SU-DHL-6 (cell line): Measurements from ENCODE around the gene GRM1.

Source experiments
- H2AFZ ChIP-seq: fragments of 200-600 bp; sonication (generic); 2 replicates; pipeline ENCODE4 v1.6.1; 2014; ENCODE audit warnings: low read depth, mild to moderate bottlenecking, moderate library complexity, mixed read lengths, antibody characterized with exemption, low read length; ENCODE audit not compliant: severe bottlenecking
- H3F3A ChIP-seq: fragments of 200-600 bp; shearing (Covaris generic); 2 replicates; pipeline ENCODE4 v1.6.0; 2016; ENCODE audit warnings: antibody characterized with exemption, mild to moderate bottlenecking; ENCODE audit not compliant: insufficient read depth
- H3K27ac ChIP-seq: fragments of 200-600 bp; sonication (generic); 2 replicates; pipeline ENCODE4 v1.5.1; 2016; ENCODE audit warnings: low read depth, mild to moderate bottlenecking, low read length, moderate library complexity, mixed read lengths
- H3K27me3 ChIP-seq: fragments of 200-600 bp; sonication (generic), shearing (Covaris generic); 2 replicates; pipeline ENCODE4 v1.6.0; 2014; ENCODE audit warnings: mild to moderate bottlenecking, low read length
- H3K36me3 ChIP-seq: fragments of 200-600 bp; sonication (generic); 2 replicates; pipeline ENCODE4 v1.6.1; 2014; ENCODE audit warnings: mild to moderate bottlenecking, low read length, mixed read lengths
- H3K4me2 ChIP-seq: fragments of 300-600, 200-600 bp; shearing (Covaris generic), sonication (generic); 2 replicates; pipeline ENCODE4 v1.6.0; 2014; ENCODE audit warnings: low read length, low read depth, mild to moderate bottlenecking; ENCODE audit not compliant: poor library complexity, severe bottlenecking
- H3K4me3 ChIP-seq: fragments of 200-600 bp; sonication (generic); 2 replicates; pipeline ENCODE4 v1.5.1; 2014; ENCODE audit warnings: antibody characterized with exemption, low read length, mild to moderate bottlenecking, mixed read lengths; ENCODE audit not compliant: insufficient read depth, poor library complexity, severe bottlenecking
- H3K79me2 ChIP-seq: fragments of 200-600 bp; sonication (generic); 2 replicates; pipeline ENCODE4 v1.6.1; 2014; ENCODE audit warnings: mild to moderate bottlenecking, low read length, moderate library complexity; ENCODE audit not compliant: insufficient read depth
- H3K9ac ChIP-seq: fragments of 200-600 bp; sonication (generic); 2 replicates; pipeline ENCODE4 v1.7.0; 2014; ENCODE audit warnings: mild to moderate bottlenecking, low read length
- H3K9me2 ChIP-seq: fragments of 200-600 bp; sonication (generic); replicated peaks from 2 replicates; pipeline ENCODE4 v1.6.1; 2014; ENCODE audit warnings: low read length; ENCODE audit not compliant: insufficient read depth
- H3K9me3 ChIP-seq: fragments of 200-600 bp; sonication (generic); 2 replicates; pipeline ENCODE4 v1.6.1; 2014; ENCODE audit warnings: low read length, mixed read lengths; ENCODE audit not compliant: insufficient read depth
- H4K20me1 ChIP-seq: fragments of 200-600 bp; sonication (generic); 2 replicates; pipeline ENCODE4 v1.6.1; 2014; ENCODE audit warnings: low read depth, mild to moderate bottlenecking, antibody characterized with exemption, low read length, moderate library complexity, mixed read lengths
- CTCF ChIP-seq: fragments of 200-600 bp; sonication (generic); IDR thresholded peaks from one replicate; pipeline ENCODE4 v1.5.1; 2017; ENCODE audit warnings: antibody characterized with exemption, mild to moderate bottlenecking, low read length, moderate library complexity; ENCODE audit not compliant: insufficient read depth, poor library complexity, severe bottlenecking
- EZH2phosphoT487 ChIP-seq: fragments of 200-600 bp; sonication (generic), shearing (Covaris generic); conservative IDR thresholded peaks from 2 replicates; pipeline ENCODE4 v1.6.1; 2018; ENCODE audit warnings: mild to moderate bottlenecking, antibody characterized with exemption, low read length, moderate library complexity, mixed read lengths

The GRM1 gene

GRCh38 chr6:146246028-146246427 is 217.2 kb downstream of the GRM1 start:
- Histone ChIP-seq H4K20me1 (no peaks in the 10 kb centered on the region), H3K9me3 (no peaks in the 10 kb centered on the region), H3K4me3 (no peak overlapping the region), H3K27me3 (no peaks in the 10 kb centered on the region), H2AFZ (no peak overlapping the region), H3K9ac (no peak overlapping the region), H3F3A (no peaks in the 10 kb centered on the region), H3K79me2 (no peaks in the 10 kb centered on the region), H3K27ac (no peak overlapping the region), H3K4me2 (no peak overlapping the region), H3K9me2 (no peaks in the 10 kb centered on the region), H3K36me3 (no peaks in the 10 kb centered on the region)
- TF ChIP-seq CTCF = no peak
- no peak for TF ChIP-seq EZH2phosphoT487

- no peaks in the 10 kb centered on the region for H4K20me1 ChIP-seq
- H3K79me2 ChIP-seq = no peaks in the 10 kb centered on the region
- no peak overlapping the region for H2AFZ ChIP-seq
- H3K9me3 ChIP-seq = no peaks in the 10 kb centered on the region
- H3K4me3 ChIP-seq = no peak overlapping the region
- no peaks in the 10 kb centered on the region for H3K36me3 ChIP-seq
- H3K9me2 ChIP-seq = no peaks in the 10 kb centered on the region
- TF ChIP-seq CTCF (no peak), EZH2phosphoT487 (no peak)
- no peak overlapping the region for H3K9ac ChIP-seq
- no peaks in the 10 kb centered on the region for H3K27me3 ChIP-seq
- H3K27ac ChIP-seq = no peak overlapping the region
- H3F3A ChIP-seq = no peaks in the 10 kb centered on the region
- H3K4me2 ChIP-seq = no peak overlapping the region
These were observed 224.8 kb downstream of the GRM1 start for GRCh38 chr6:146253691-146254090.

- Histone ChIP-seq H3K36me3 (no peaks in the 10 kb centered on the region), H3K9me2 (no peaks in the 10 kb centered on the region)
- no peak for TF ChIP-seq CTCF
- no peak for TF ChIP-seq EZH2phosphoT487
These were observed 229.3 kb downstream of the GRM1 start for GRCh38 chr6:146258206-146258605.

More at GRCh38 chr6:146258206-146258605, 229.3 kb downstream of the GRM1 start:
- no peaks in the 10 kb centered on the region for H4K20me1 ChIP-seq
- H3F3A ChIP-seq = no peaks in the 10 kb centered on the region
- H3K9ac ChIP-seq = no peak overlapping the region
- no peaks in the 10 kb centered on the region for H3K79me2 ChIP-seq
- H3K9me3 ChIP-seq = no peaks in the 10 kb centered on the region
- no peak overlapping the region for H3K4me2 ChIP-seq
- no peaks in the 10 kb centered on the region for H3K27me3 ChIP-seq
- no peak overlapping the region for H2AFZ ChIP-seq
- H3K4me3 ChIP-seq = no peak overlapping the region
- no peak overlapping the region for H3K27ac ChIP-seq
